ENCODE results near the gene CDH4.

DNA sequence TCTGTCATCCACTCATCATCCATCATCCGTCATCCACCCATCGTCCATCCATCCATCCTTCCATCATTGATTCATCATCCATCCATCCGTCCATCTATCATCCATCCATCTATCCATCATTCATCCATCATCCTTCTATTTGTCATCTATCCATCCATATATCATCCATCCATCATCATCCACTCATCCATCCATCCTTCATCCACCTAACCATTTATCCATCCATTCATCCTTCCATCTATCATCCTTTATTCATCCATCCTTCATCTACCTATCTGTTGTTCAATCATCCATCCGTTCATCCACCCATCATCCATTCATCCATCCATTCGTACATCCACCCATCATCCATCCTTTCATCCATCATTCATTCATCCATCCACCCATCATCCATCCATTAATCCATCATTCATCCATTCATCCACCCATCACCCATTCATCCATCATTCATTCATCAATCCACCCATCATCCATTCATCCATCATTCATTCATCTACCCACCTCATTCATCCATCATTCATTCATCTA lies 266.4 kb downstream of the CDH4 start:
- TF ChIP-seq KDM1A (IDR thresholded peaks at IDR 0.05; ENCODE audit: borderline replicate concordance, low read length): no peak
- TF ChIP-seq, protein P1, sequence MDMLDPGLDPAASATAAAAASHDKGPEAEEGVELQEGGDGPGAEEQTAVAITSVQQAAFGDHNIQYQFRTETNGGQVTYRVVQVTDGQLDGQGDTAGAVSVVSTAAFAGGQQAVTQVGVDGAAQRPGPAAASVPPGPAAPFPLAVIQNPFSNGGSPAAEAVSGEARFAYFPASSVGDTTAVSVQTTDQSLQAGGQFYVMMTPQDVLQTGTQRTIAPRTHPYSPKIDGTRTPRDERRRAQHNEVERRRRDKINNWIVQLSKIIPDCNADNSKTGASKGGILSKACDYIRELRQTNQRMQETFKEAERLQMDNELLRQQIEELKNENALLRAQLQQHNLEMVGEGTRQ (IDR thresholded peaks at IDR 0.05; ENCODE audit: low read length): no peak
- no peak for TF ChIP-seq CTCF (IDR thresholded peaks at IDR 0.05; ENCODE audit: control extremely low read depth in 1 of 3, insufficient read depth in 1 of 3, low read depth in 1 of 3, low read length in 3 of 3)
- TF ChIP-seq POLR2AphosphoS5 (IDR thresholded peaks at IDR 0.05; ENCODE audit: low read depth, low read length): no peak

All from H1 (cell line).